Fibroblast of lung (primary cell): ENCODE results near the gene PHC1. TPM values are rescaled to one million over a fixed set of nuclear protein-coding genes. Genes with fewer than 3 reads are reported as not detected.

ENCODE experiments used
- DNase-seq, 2 donors: peaks; one replicate each; pipeline versions ENCODE4 v3.0.0 to v3.0.0-alpha.2; 2010; ENCODE audit warnings: low read depth in 2 of 2
- H2AFZ ChIP-seq: 2 replicates; pipeline ENCODE4 v1.5.1; 2012; ENCODE audit warnings: low read length, control low read depth, inconsistent platforms
- H3K27ac ChIP-seq: 2 replicates; pipeline ENCODE4 v1.5.1; 2011; ENCODE audit warnings: low read length, control low read depth; ENCODE audit not compliant: insufficient read depth
- H3K27me3 ChIP-seq: 2 replicates; pipeline ENCODE4 v1.5.1; 2011; ENCODE audit warnings: mild to moderate bottlenecking, low read length; ENCODE audit not compliant: control insufficient read depth, insufficient read depth
- H3K36me3 ChIP-seq: 2 replicates; pipeline ENCODE4 v1.5.1; 2011; ENCODE audit warnings: low read length; ENCODE audit not compliant: control insufficient read depth, insufficient read depth
- H3K4me1 ChIP-seq: 2 replicates; pipeline ENCODE4 v1.5.1; 2011; ENCODE audit warnings: low read length; ENCODE audit not compliant: control insufficient read depth, insufficient read depth; ENCODE audit errors: extremely low read depth
- H3K4me2 ChIP-seq: 2 replicates; pipeline ENCODE4 v1.5.1; 2011; ENCODE audit warnings: low read length, control low read depth; ENCODE audit not compliant: insufficient read depth; ENCODE audit errors: extremely low read depth
- H3K4me3 ChIP-seq, 4 experiments: fragments of 200-600 bp in 1 of 4; sonication (generic) in 1 of 4; replicated peaks in 1 of 4; 2 replicates each; pipeline ENCODE4 v1.5.1; 2011 to 2016; ENCODE audit warnings: low read length in 4 of 4, low read depth in 3 of 4, mild to moderate bottlenecking in 3 of 4, control low read depth in 2 of 4, inconsistent platforms in 1 of 4, mixed read lengths in 1 of 4; ENCODE audit not compliant: insufficient read depth in 1 of 4; ENCODE audit errors: control extremely low read depth in 1 of 4
- H3K79me2 ChIP-seq: 2 replicates; pipeline ENCODE4 v1.5.1; 2012; ENCODE audit warnings: mild to moderate bottlenecking, low read length, inconsistent platforms; ENCODE audit not compliant: control insufficient read depth, insufficient read depth
- H3K9ac ChIP-seq: 2 replicates; pipeline ENCODE4 v1.5.1; 2011; ENCODE audit warnings: mild to moderate bottlenecking, low read length, control low read depth; ENCODE audit not compliant: insufficient read depth
- H3K9me3 ChIP-seq: 2 replicates; pipeline ENCODE4 v1.5.1; 2012; ENCODE audit warnings: low read depth, low read length; ENCODE audit not compliant: control insufficient read depth, insufficient read depth
- H4K20me1 ChIP-seq: 2 replicates; pipeline ENCODE4 v1.5.1; 2011; ENCODE audit warnings: low read length; ENCODE audit not compliant: control insufficient read depth, insufficient read depth; ENCODE audit errors: extremely low read depth
- EZH2 ChIP-seq: IDR thresholded peaks from 2 replicates; pipeline ENCODE4 v1.5.1; 2012; ENCODE audit warnings: low read length, control low read depth, mild to moderate bottlenecking; ENCODE audit errors: missing control alignments
- polyA plus RNA-seq, 2 donors: library from polyadenylated mRNA; depleted of rRNA in 1 of 2; stranded (reverse) in 1 of 2; unstranded in 1 of 2; fragments of >200 nt; gene quantifications; 2 replicates each; pipeline ENCODE4 v1.2.1, GENCODE V29; 2011 to 2012; ENCODE audit warnings: missing spikeins in 1 of 2
- total RNA-seq: library from RNA; depleted of rRNA; stranded (reverse); fragments of >200 nt; gene quantifications from 2 replicates; pipeline ENCODE4 v1.2.1, GENCODE V29; 2014
- TF ChIP-seq, protein P1 (sequence below), 2 donors: IDR thresholded peaks in 1 of 2; conservative IDR thresholded peaks in 1 of 2; 1 replicate in 1 of 2; 2 replicates in 1 of 2; pipeline ENCODE4 v1.5.1; 2011 to 2012; ENCODE audit warnings: low read length in 2 of 2, control low read depth in 1 of 2, inconsistent platforms in 1 of 2, low read depth in 1 of 2, mild to moderate bottlenecking in 1 of 2

The PHC1 gene
- total and polyA plus RNA-seq, 2 donors (not counting 1 experiment from before 2014, with no cell fraction given) = 15.2 to 21.4 TPM

DNA sequence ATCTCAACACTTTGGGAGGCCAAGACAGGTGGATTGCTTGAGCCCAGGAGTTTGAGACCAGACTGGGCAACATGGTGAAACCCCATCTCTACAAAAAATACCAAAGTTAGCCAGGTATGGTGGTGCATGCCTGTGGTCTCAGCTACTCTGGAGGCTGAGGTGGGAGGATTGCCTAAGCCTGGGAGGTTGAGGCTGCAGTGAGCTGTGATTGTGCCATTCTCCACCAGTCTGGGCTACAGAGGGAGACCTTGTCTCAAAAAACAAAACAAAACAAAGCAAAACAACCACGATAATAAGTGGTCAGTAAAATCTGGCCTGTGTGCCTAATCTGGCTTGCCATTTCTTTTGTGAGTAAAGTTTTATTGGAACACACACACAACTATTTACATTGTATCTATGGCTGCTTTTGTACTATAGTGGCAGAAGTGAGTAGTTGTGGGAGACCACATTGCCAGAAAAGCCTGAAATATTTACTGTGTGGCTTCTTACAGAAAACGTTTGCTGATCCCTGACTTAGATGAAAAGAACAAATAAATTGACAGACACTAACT, 55.6 kb downstream of the PHC1 start:
- no peak for DNase-seq
- no peak overlapping the region for H2AFZ ChIP-seq
- TF ChIP-seq EZH2 = no peak
- H3K4me2 ChIP-seq = no peak overlapping the region
- no peaks in the 10 kb centered on the region for H3K9me3 ChIP-seq
- H3K27ac ChIP-seq = no peak overlapping the region
- no peaks in the 10 kb centered on the region for H4K20me1 ChIP-seq
- no peaks in the 10 kb centered on the region for H3K27me3 ChIP-seq
- H3K36me3 ChIP-seq = no peaks in the 10 kb centered on the region
- H3K4me3 ChIP-seq = no peak overlapping the region
- no peak overlapping the region for H3K9ac ChIP-seq
- no peaks in the 10 kb centered on the region for H3K4me1 ChIP-seq
- no peaks in the 10 kb centered on the region for H3K79me2 ChIP-seq

DNA sequence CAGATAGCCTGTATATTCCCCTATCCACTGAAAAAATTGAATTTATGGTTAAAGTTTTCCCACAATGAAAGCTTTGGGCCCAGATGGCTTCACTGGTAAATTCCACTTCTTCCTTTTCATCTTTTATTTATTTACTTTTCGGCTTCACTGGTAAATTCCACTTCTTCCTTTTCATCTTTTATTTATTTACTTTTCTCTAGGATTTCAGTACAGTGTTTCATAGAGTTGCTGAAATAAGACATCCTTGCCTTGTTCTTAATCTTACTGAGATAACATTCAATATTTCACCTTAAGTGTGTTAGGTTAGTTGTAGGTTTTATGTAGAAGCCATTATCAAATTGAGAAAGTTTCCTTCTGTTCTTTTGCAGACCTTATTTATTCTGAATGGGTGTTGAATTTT, 56.1 kb downstream of the PHC1 start:
- no peak overlapping the region for H3K27ac ChIP-seq

DNA sequence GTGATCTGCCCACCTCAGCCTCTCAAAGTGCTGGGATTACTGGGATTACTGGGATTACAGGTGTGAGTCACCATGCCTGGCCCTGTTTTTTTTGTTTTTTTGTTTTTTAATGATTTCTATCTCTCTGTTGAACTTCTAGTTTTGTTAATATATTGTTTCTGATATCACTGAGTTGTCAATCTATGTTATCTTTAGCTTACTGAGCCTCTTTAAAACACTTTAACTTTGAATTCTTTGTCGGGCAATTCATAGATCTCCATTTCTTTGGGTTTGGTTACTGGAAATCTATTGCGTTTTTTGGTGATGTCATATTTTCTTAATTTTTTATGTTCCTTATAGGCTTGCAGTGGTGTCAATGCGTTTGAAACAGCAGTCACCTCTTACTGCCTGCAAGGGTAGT, 65.8 kb downstream of the PHC1 start:
- Histone ChIP-seq H4K20me1 (no peaks in the 10 kb centered on the region), H2AFZ (no peak overlapping the region), H3K36me3 (no peaks in the 10 kb centered on the region), H3K9ac (no peak overlapping the region), H3K27ac (no peak overlapping the region), H3K9me3 (no peaks in the 10 kb centered on the region), H3K27me3 (no peaks in the 10 kb centered on the region), H3K79me2 (no peaks in the 10 kb centered on the region), H3K4me1 (no peaks in the 10 kb centered on the region), H3K4me2 (no peak overlapping the region), H3K4me3 (no peak overlapping the region)
- no peak for DNase-seq
- TF ChIP-seq, protein P1, sequence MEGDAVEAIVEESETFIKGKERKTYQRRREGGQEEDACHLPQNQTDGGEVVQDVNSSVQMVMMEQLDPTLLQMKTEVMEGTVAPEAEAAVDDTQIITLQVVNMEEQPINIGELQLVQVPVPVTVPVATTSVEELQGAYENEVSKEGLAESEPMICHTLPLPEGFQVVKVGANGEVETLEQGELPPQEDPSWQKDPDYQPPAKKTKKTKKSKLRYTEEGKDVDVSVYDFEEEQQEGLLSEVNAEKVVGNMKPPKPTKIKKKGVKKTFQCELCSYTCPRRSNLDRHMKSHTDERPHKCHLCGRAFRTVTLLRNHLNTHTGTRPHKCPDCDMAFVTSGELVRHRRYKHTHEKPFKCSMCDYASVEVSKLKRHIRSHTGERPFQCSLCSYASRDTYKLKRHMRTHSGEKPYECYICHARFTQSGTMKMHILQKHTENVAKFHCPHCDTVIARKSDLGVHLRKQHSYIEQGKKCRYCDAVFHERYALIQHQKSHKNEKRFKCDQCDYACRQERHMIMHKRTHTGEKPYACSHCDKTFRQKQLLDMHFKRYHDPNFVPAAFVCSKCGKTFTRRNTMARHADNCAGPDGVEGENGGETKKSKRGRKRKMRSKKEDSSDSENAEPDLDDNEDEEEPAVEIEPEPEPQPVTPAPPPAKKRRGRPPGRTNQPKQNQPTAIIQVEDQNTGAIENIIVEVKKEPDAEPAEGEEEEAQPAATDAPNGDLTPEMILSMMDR (conservative IDR thresholded peaks at IDR 0.05 in 1 of 2, IDR thresholded peaks at IDR 0.05 in 1 of 2; ENCODE audit: low read depth in 1 of 2, low read length in 2 of 2) = no peak
- TF ChIP-seq EZH2 = no peak

More for the DNA sequence above, 56.1 kb downstream of the PHC1 start:
- Histone ChIP-seq H4K20me1 (no peaks in the 10 kb centered on the region), H3K36me3 (no peaks in the 10 kb centered on the region), H3K9ac (no peak overlapping the region), H3K27me3 (no peaks in the 10 kb centered on the region), H3K9me3 (no peaks in the 10 kb centered on the region), H3K4me3 (no peak overlapping the region), H3K79me2 (no peaks in the 10 kb centered on the region), H3K4me2 (no peak overlapping the region), H2AFZ (no peak overlapping the region), H3K4me1 (no peaks in the 10 kb centered on the region)
- DNase-seq = no peak
- TF ChIP-seq, protein P1 (conservative IDR thresholded peaks at IDR 0.05 in 1 of 2, IDR thresholded peaks at IDR 0.05 in 1 of 2; ENCODE audit: low read depth in 1 of 2, low read length in 2 of 2) = no peak
- no peak for TF ChIP-seq EZH2
